ENCODE results near the gene SEMA4C.

The SEMA4C gene

DNA sequence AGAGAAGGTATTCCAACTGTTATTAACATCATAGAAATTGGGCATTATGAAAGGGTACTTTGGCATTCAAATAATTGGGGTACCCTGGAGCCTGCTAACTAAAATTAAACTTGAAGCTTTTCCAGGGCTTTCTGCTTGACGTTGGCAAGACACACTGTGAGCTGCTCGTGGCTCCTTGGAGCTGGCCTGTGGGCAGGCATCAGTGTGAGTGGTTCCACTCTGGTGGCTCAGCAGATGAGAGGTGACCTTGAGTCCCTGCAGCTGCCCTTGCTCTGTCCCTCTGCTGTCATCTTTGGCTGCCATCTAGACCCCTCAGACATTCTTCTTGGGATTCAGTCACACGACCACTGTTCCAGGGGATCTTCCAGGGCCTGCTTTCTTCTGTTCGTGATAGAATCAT, 47.1 kb downstream of the SEMA4C start:
- DNase-seq (ENCODE audit: low read depth in 2 of 2) = no peak

DNA sequence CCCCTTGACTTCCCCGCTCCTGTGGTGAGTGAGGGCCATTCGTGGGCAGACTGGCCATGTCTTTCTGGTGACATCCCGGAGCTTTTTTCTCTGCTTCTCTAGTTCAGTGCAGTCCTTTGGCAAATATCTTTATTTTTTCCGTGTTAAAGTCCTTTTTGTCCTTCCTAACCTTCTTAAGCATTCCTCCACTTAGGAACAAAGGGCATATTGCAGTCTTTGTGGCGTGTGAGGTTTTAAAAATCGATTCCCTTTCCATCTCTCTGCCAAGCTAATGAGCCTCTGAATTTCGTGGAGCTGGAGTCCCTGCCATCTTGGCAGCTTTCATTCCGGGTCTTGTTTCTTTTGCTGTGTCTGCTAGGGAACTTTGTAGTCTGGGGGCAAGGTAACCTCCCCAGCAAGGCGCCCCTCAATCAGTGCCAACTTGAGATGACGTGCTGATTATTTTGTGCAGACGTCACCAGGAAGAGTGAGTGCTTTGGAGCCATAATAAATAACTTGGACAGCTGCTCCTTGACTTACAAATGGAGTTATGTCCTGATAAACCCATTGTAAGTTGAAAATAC, 48.7 kb downstream of the SEMA4C start:
- no peak for DNase-seq (ENCODE audit: low read depth in 2 of 2)

DNA sequence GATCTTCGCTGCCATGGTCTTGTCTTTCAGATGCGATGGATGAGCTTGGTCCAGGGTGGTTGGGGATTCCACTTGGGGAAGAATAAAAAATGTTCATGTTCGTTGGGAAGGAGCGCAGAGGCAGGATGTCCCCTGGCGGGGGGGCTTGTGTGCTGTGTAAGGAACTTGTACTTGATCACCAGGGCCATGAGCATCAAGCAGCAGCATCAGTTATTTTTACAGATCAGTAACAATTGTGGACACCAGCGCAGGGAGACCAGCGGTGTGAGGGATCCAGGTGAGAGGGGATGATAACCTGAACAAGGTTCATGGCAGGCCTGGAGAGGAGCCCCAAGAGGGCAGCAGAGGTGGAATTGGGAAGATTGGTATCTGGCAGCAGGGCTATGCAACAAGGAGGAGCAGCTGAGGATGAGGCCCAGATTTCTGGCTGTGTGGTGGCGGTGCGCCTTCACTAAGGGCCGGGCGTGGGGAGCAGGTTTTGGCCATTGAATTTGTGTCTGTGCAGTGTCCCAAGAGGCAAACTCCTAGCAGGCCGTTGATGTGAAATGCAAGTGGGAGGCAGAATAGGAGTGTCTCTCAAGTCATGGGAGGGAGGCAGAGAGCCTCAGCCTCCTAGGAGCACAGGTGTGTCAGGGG, 49.9 kb downstream of the SEMA4C start:
- DNase-seq (ENCODE audit: low read depth in 2 of 2) = no peak

DNA sequence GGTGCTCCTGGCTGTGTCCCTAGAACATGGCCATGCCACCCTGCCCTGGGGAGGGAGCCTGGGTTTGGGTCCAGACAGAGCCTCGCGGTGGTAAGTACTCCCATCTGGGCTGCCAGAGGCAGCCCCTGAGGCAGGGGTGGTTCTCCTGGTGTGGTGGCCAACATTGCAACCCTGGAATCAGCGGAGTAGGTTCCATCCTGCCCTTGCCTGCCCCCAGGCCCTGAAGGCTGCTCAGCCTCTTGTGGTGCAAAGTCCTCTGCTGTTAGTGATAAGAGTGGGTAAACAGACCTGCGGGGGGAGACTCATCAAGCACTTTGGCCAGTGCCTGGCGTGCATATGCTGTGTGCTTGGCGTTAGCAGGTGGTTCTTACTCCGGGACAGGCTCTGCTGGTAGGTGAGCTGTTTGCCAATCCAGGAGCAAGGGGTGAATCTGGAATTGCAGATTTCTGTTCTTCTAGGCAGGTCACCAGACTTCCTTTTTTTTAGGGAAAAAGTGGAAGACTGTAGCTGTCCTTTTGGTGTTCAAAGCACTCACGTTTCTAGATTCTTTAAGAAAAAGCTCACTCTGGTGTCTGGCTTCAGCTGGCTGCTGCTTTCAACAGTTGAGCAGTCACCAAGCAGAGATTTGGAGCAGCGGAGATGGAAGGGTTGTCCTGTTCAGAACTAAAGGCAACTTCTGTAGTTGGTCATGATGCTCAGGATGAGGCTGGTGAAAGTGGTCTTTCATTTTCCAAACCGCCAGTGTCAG, 50.6 kb downstream of the SEMA4C start:
- DNase-seq (ENCODE audit: low read depth in 2 of 2) = no peak

DNA sequence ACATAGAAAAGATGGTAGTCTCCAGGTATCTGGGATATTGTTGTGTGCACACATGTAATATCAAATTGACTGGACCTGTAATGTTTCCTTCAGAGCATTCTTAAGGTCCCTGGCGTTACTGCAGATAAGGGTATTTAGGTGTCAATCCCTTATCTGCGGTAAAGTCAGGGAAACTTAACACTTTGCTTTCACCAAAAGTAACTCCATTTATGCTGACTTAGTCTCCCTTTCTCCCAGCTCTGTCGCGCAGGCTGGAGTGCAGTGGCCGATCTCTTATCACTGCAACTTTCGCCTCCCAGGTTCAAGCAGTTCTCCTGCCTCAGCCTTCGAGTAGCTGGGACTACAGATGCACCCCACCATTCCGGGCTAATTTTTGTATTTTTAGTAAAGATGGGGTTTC, 52.0 kb downstream of the SEMA4C start:
- no peak for DNase-seq (ENCODE audit: low read depth in 2 of 2)

DNA sequence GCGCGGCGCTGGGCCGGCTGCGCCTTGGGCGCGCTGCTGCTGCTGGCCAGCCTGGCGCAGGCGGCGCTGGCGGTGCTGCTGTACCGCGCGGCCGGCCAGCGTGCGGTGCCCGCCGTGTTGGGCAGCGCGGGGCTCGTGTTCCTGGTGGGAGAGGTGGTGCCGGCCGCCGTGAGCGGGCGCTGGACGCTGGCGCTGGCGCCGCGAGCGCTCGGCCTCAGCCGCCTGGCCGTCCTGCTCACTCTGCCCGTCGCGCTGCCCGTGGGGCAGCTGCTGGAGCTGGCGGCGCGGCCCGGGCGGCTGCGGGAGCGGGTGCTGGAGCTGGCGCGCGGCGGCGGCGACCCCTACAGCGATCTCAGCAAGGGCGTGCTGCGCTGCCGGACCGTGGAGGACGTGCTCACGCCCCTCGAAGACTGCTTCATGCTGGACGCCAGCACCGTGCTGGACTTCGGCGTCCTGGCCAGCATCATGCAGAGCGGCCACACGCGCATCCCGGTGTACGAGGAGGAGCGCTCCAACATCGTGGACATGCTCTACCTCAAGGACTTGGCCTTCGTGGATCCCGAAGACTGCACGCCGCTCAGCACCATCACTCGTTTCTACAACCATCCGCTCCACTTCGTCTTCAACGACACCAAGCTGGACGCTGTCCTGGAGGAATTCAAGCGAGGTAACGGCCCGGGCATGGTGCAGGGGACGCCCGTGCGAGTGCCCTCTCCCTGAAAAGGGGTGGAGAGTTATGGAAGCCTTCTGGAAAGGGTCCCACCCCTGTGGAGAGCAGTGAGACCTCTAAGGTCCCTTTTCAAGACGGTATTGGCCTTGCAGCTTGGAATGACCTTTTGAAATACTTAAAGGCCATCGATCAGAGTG, 52.8 kb downstream of the SEMA4C start:
- no peak for DNase-seq (ENCODE audit: low read depth in 2 of 2)

DNA sequence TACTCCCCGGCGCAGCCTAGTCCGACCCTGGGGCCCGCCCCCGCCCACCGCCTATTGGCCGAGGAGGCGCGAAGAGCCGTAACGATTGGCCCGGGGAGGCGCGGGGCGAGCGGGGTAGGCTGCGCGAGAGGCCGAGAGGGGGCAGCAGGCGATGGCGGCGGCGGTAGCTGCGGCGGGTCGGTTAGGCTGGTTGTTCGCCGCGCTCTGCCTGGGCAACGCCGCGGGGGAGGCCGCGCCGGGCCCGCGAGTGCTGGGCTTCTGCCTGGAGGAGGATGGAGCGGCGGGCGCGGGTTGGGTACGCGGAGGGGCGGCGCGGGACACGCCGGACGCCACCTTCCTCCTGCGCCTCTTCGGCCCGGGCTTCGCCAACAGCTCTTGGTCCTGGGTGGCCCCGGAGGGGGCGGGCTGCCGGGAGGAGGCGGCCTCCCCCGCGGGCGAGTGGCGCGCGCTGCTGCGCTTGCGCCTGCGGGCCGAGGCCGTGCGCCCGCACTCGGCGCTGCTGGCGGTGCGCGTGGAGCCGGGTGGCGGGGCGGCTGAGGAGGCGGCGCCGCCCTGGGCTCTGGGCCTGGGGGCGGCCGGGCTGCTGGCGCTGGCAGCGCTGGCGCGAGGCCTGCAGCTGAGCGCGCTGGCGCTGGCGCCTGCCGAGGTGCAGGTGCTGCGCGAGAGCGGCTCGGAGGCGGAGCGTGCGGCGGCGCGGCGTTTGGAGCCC, 53.6 kb downstream of the SEMA4C start, which contains the start of gene CNNM3:
Gene CNNM3 (plus strand): TSS at position 142 of the 709 bp plus-strand sequence. CDS start 10 bp downstream, at position 152.
- peak; percentile 96 to 98 for DNase-seq (ENCODE audit: low read depth in 2 of 2)

DNA sequence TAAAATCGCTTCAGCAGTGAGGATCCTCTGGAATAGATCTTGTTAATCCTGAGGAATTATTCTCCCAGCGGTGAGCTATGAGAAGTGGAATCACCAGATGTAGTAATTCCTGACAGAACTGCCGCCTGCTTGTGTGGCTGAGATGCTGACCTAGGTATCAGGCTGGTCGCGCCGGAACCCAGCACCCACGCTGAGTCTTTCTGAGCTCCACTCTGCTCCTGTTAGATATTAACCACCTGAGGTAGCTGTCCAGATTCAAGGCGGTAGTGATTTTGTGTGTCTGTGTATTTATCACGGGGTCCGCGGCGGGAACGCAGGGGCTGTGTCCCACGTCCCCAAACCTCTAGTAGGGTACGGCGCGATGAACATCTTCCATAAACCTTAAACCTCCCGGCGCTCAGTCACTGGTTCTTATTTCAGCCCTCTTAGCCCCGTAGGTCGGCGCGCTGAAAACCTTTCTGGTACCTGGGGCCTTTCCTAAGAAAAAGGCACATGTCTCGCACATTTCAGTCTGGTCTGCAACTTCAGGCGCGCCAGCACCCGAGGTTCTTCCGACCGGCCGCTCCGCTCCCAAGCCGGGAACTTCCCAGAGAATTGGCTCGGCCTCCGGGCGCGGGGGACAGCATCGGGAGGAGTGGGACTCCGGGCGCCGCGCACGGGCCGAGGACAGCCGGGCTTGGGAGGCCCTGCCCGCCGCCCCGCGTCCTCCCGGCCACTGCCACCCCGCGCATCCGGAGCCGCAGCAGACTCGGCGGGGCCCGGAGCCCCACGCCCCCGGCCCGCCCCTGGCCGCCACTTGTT, 54.4 kb downstream of the SEMA4C start:
- no peak for DNase-seq (ENCODE audit: low read depth in 2 of 2)

DNA sequence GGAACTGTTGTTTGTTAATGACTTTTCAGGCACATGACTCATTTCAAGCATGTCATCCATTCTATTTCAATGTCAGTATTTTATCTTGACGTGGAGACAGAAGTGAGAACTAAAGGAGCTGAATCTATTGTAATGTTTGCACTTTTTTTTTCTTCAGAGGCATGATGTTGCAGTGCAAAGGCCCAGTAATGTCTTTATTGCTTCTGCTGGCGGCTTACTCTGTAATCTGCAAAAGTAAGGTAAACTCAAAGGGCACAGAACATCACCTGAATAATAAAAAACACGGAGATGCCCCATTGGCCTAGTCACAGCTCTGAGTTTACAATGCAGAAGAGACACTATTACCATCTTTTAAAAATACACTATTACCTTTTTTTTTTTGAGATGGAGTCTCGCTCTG, 56.2 kb downstream of the SEMA4C start:
- DNase-seq (ENCODE audit: low read depth in 2 of 2) = no peak

DNA sequence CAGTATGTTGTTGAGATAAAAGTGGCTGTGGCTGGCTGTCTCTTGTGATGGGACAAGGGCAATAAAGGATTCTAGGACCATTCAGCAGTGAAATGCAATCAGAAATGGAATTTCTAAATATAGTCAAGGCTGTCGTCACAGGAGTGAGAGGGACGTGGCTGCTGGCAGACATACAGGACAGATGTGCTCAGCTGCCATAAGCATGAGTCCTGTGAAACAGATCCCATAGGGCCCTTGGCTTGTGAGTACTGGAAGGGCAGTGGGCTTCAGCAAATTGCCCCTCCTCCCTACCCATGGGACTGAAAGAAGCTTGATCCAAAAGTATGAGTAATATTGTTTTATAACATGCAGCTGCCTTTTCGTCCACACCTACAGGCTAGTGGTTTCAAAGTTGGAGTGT, 58.0 kb downstream of the SEMA4C start:
- no peak for DNase-seq (ENCODE audit: low read depth in 2 of 2)

DNA sequence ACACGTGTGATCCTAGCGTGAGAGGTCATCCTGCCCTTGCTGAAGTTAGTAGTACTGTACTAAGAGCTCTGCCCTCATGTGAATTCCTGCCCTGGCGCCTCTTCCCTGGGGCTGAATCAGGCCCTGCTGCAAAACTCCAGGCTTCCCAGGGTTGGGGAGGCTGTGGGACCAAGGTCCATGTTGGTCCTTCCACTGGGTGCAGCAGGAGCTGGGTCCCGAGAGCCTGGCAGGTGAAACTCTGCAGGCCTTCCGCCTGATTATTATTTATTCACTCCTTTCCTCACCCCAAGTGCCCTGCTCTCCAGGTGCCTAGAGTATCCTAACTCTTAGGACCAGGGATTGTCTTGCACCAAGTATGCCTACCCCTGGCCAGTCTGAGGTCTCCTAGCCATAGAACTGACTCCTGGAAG, 59.1 kb downstream of the SEMA4C start:
- no peak for DNase-seq (ENCODE audit: low read depth in 2 of 2)

DNA sequence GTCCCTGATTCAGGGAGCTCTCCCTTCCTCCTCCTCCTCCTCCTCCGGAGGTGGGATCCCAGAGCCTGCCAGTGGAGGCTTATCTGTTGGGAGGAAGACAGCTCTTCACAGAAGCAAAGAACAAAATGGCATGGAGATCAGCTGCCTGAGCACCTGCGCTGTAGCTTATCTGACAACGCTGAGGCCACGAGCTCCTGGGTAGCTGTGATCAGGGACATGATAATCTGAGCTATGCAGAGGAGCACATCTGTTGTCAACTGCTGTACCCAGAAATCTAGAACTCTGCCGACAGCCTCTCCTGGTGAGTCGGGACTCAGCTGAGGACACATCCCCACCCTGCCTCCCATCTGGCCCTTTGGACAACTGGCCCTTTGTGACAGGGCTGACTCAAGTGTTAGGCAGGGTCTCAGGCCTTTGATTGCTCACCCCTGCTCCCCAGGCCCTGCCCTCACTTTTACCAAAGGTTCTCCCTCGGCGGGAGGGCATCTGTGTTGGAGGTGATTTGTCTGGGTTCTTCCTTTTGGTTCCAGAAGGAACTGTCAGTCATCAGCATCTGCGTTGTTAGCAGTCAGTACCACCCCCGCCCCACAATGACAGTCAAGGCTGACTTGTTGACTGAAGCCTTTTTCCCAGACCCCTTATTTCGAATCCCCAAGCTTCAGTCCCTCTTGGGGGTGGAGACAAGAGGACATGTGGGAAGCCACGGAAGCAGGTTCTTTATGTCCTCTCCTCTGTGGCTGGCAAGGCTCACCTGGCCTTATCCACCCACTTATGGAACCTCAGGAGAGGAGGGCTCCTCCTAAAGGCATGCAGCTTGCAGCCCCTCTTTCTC, 59.7 kb downstream of the SEMA4C start:
- no peak for DNase-seq (ENCODE audit: low read depth in 2 of 2)

All from stimulated activated CD8-positive, alpha-beta memory T cell treated with anti-CD3 and anti-CD28 coated beads, Interleukin-2, amount 100 ng/mL, for 48 hours (primary cell).